HCT116 (cell line): ENCODE results near the gene ZNF627. TPM values are rescaled to one million over a fixed set of nuclear protein-coding genes. Genes with fewer than 3 reads are reported as not detected.

Experiments
- ATAC-seq: fragments of 200-7000 bp; cut with Tn5 transposase; 2 replicates; pipeline ENCODE4 v1.9.1; 2020; ENCODE audit warnings: mild to moderate bottlenecking, moderate library complexity
- BruUV-seq: library from RNA; stranded (reverse); fragments of 400-500 nt; replicated peaks from 2 replicates; lab custom pipeline; 2021; lab: Mats Ljungman, UMichigan
- CTCF ChIA-PET: fragments of 300-600 bp; sonication (Branson Sonifier 250); formaldehyde crosslinking; loops from one replicate; lab custom pipeline; 2021; ENCODE audit warnings: antibody characterized with exemption; lab: Charles Lee
- POLR2A ChIA-PET: fragments of 300-600, 350-600 bp; sonication (Branson Sonifier 250); formaldehyde crosslinking; loops from one replicate; lab custom pipeline; 2021; ENCODE audit warnings: antibody characterized with exemption; lab: Charles Lee
- RAD21 ChIA-PET, 2 experiments: fragments of 300-600 bp; sonication (Branson Sonifier 250); formaldehyde crosslinking; loops; one replicate each; lab custom pipeline; 2023; ENCODE audit warnings: low total read pairs in 2 of 2; ENCODE audit not compliant: uncharacterized antibody in 2 of 2, unreplicated experiment in 2 of 2, low non-redundant PET in 1 of 2; lab: Charles Lee
- DNase-seq: peaks from one replicate; pipeline ENCODE4 v3.0.0-alpha.2; 2010; ENCODE audit warnings: low read depth, low spot score
- H2AFZ ChIP-seq: fragments of 200-600 bp; shearing (Covaris generic), sonication (generic); 2 replicates; pipeline ENCODE4 v1.6.1; 2017; ENCODE audit warnings: low read depth, mixed run types, mixed read lengths, antibody characterized with exemption, low read length; ENCODE audit not compliant: poor library complexity, severe bottlenecking
- H3K27ac ChIP-seq: 2 replicates; pipeline ENCODE4 v1.5.1; 2012; ENCODE audit warnings: low read depth, low read length
- H3K27me3 ChIP-seq: fragments of 200-600 bp; sonication (generic); 2 replicates; pipeline ENCODE4 v1.6.1; 2016; ENCODE audit warnings: mixed run types, low read length, mixed read lengths; ENCODE audit not compliant: insufficient read depth
- H3K36me3 ChIP-seq, 2 experiments: fragments of 200-500 bp in 1 of 2; fragments of 200-600 bp in 1 of 2; sonication (Bioruptor generic) in 1 of 2; sonication (generic) in 1 of 2; 2 replicates each; pipeline versions ENCODE4 v1.5.1 to v1.6.1; 2014 to 2016; ENCODE audit warnings: low read length in 2 of 2, inconsistent platforms in 1 of 2, mixed read lengths in 1 of 2, mixed run types in 1 of 2; ENCODE audit not compliant: insufficient read depth in 2 of 2, control insufficient read depth in 1 of 2
- H3K4me1 ChIP-seq, 2 experiments: fragments of 200-600 bp in 1 of 2; sonication (generic) in 1 of 2; 2 replicates each; pipeline versions ENCODE4 v1.5.1 to v1.6.1; 2012 to 2017; ENCODE audit warnings: low read length in 2 of 2, inconsistent platforms in 1 of 2, mild to moderate bottlenecking in 1 of 2, mixed read lengths in 1 of 2, mixed run types in 1 of 2, moderate library complexity in 1 of 2; ENCODE audit not compliant: insufficient read depth in 2 of 2, control insufficient read depth in 1 of 2
- H3K4me2 ChIP-seq: fragments of 200-600 bp; sonication (generic); 2 replicates; pipeline ENCODE4 v1.6.1; 2017; ENCODE audit warnings: mixed run types, low read length, mixed read lengths
- H3K4me3 ChIP-seq, 2 experiments: fragments of 200-600 bp in 1 of 2; sonication (generic) in 1 of 2; replicated peaks in 1 of 2; 2 replicates each; pipeline ENCODE4 v1.5.1; 2011 to 2016; ENCODE audit warnings: low read length in 2 of 2, control low read depth in 1 of 2, low read depth in 1 of 2, mild to moderate bottlenecking in 1 of 2, mixed read lengths in 1 of 2, mixed run types in 1 of 2
- H3K79me2 ChIP-seq: fragments of 200-600 bp; sonication (generic); 2 replicates; pipeline ENCODE4 v1.6.1; 2017; ENCODE audit warnings: mild to moderate bottlenecking, mixed run types, low read length, moderate library complexity, mixed read lengths; ENCODE audit not compliant: insufficient read depth
- H3K9ac ChIP-seq: fragments of 200-600 bp; sonication (generic); 2 replicates; pipeline ENCODE4 v1.6.1; 2016; ENCODE audit warnings: low read length, mixed read lengths
- H3K9me2 ChIP-seq: fragments of 200-600 bp; sonication (generic), shearing (Covaris generic); 2 replicates; pipeline ENCODE4 v1.6.1; 2017; ENCODE audit warnings: mixed run types, mild to moderate bottlenecking, moderate library complexity; ENCODE audit not compliant: insufficient read depth
- H3K9me3 ChIP-seq, 2 experiments: fragments of 200-500 bp in 1 of 2; fragments of 200-600 bp in 1 of 2; sonication (Bioruptor generic) in 1 of 2; sonication (generic) in 1 of 2; 2 replicates each; pipeline ENCODE4 v1.6.1; 2014 to 2017; ENCODE audit warnings: low read length in 2 of 2, mixed read lengths in 2 of 2, inconsistent platforms in 1 of 2, low read depth in 1 of 2, mild to moderate bottlenecking in 1 of 2, mixed run types in 1 of 2, moderate library complexity in 1 of 2; ENCODE audit not compliant: control insufficient read depth in 1 of 2, insufficient read depth in 1 of 2
- H4K20me1 ChIP-seq: fragments of 200-600 bp; sonication (generic), shearing (Covaris generic); 2 replicates; pipeline ENCODE4 v1.6.1; 2017; ENCODE audit warnings: mixed run types, mild to moderate bottlenecking, moderate library complexity; ENCODE audit not compliant: insufficient read depth
- CEBPB ChIP-seq: IDR thresholded peaks from 2 replicates; pipeline ENCODE4 v1.6.1; 2012; ENCODE audit warnings: low read depth
- CTCF ChIP-seq, 3 experiments: fragments of 200-600 bp in 1 of 3; sonication (generic) in 1 of 3; IDR thresholded peaks in 2 of 3; conservative IDR thresholded peaks in 1 of 3; 2 replicates each; pipeline ENCODE4 v1.5.1; 2012 to 2017; ENCODE audit warnings: low read depth in 2 of 3, low read length in 2 of 3, antibody characterized with exemption in 1 of 3, borderline replicate concordance in 1 of 3, control low read depth in 1 of 3, mild to moderate bottlenecking in 1 of 3, mixed read lengths in 1 of 3, mixed run types in 1 of 3, moderate library complexity in 1 of 3; ENCODE audit not compliant: insufficient read depth in 1 of 3
- EGR1 ChIP-seq: IDR thresholded peaks from 2 replicates; pipeline ENCODE4 v1.6.1; 2012; ENCODE audit warnings: low read depth
- EZH2 ChIP-seq: fragments of 200-600 bp; sonication (generic); IDR thresholded peaks from 2 replicates; pipeline ENCODE4 v1.6.1; 2017; ENCODE audit warnings: antibody characterized with exemption, mixed run types
- EZH2phosphoT487 ChIP-seq: fragments of 200-600 bp; IDR thresholded peaks from 2 replicates; pipeline ENCODE4 v1.6.1; 2018; ENCODE audit warnings: antibody characterized with exemption, borderline replicate concordance
- FOSL1 ChIP-seq: IDR thresholded peaks from 2 replicates; pipeline ENCODE4 v1.6.1; 2012; ENCODE audit warnings: low read depth
- JUND ChIP-seq: IDR thresholded peaks from 2 replicates; pipeline ENCODE4 v1.6.1; 2012
- SIN3A ChIP-seq: IDR thresholded peaks from 2 replicates; pipeline ENCODE4 v1.6.1; 2012; ENCODE audit warnings: low read depth
- SP1 ChIP-seq: IDR thresholded peaks from 2 replicates; pipeline ENCODE4 v1.6.1; 2012; ENCODE audit warnings: low read depth
- SRF ChIP-seq: IDR thresholded peaks from 2 replicates; pipeline ENCODE4 v1.6.1; 2012; ENCODE audit warnings: low read depth
- YY1 ChIP-seq: IDR thresholded peaks from 2 replicates; pipeline ENCODE4 v1.6.1; 2011; ENCODE audit warnings: low read length, low read depth, moderate library complexity, mild to moderate bottlenecking; ENCODE audit not compliant: insufficient replicate concordance; ENCODE audit errors: extremely low read depth
- ZFX ChIP-seq: fragments of 450-650 bp; IDR thresholded peaks from 2 replicates; pipeline ENCODE4 v1.6.1; 2017
- intact Hi-C: fragments of 100-400 bp; cut with micrococcal nuclease; formaldehyde crosslinking; loops from 2 replicates; pipeline ENCODE4 v1.10.0; 2022
- total RNA-seq: library from RNA; stranded (reverse); gene quantifications from one replicate; pipeline ENCODE4 v1.2.1, GENCODE V29; 2021; ENCODE audit not compliant: unreplicated experiment
- TF ChIP-seq, protein P1 (sequence below): IDR thresholded peaks from 2 replicates; pipeline ENCODE4 v1.6.1; 2012
- TF ChIP-seq, protein P2 (sequence below): IDR thresholded peaks from 2 replicates; pipeline ENCODE4 v1.6.1; 2012
- TF ChIP-seq, protein P3 (sequence below): IDR thresholded peaks from 2 replicates; pipeline ENCODE4 v1.6.1; 2012; ENCODE audit warnings: low read depth

The ZNF627 gene
- total RNA-seq, 1 experiment from 2014 or later = 14.8 TPM

DNA sequence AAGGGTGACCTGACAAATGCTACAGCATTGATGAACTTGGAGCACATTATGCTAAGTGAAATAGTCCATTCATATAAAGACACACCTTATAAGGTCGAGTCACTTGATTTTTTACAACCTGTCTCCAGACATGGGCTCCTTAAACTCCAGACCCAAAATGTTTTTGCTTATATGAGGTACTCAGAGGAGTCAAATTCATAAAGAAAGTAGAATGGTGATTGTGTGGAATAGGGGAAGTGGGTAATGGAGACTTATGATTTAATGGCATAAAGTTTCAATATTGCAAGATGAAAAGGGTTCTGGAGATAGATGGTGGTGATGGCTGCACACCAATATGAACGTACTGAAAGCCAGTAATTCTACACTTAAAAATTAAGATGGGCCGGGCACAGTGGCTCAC, 59.3 kb downstream of the ZNF627 start:
- H3K27ac ChIP-seq = no peak overlapping the region
- RAD21 ChIA-PET = no interaction called here
- H3K27me3 ChIP-seq = no peaks in the 10 kb centered on the region
- DNase-seq (no peak), ATAC-seq (no peak)
- CTCF ChIA-PET = no interaction called here
- TF ChIP-seq YY1 = no peak
- TF ChIP-seq ZFX = no peak
- no peak for TF ChIP-seq EZH2
- no peak for TF ChIP-seq SP1
- TF ChIP-seq, protein P1, sequence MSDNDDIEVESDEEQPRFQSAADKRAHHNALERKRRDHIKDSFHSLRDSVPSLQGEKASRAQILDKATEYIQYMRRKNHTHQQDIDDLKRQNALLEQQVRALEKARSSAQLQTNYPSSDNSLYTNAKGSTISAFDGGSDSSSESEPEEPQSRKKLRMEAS = no peak
- no peak for TF ChIP-seq CEBPB
- TF ChIP-seq, protein P2, sequence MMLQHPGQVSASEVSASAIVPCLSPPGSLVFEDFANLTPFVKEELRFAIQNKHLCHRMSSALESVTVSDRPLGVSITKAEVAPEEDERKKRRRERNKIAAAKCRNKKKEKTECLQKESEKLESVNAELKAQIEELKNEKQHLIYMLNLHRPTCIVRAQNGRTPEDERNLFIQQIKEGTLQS = no peak
- no peak for TF ChIP-seq EGR1
- no peak for TF ChIP-seq FOSL1
- no peak for TF ChIP-seq JUND
- TF ChIP-seq CTCF (IDR thresholded peaks at IDR 0.05 in 2 of 3, conservative IDR thresholded peaks at IDR 0.05 in 1 of 3; ENCODE audit: borderline replicate concordance in 1 of 3, insufficient read depth in 1 of 3, low read depth in 2 of 3, low read length in 2 of 3) = no peak
- TF ChIP-seq SIN3A = no peak
- TF ChIP-seq, protein P3, sequence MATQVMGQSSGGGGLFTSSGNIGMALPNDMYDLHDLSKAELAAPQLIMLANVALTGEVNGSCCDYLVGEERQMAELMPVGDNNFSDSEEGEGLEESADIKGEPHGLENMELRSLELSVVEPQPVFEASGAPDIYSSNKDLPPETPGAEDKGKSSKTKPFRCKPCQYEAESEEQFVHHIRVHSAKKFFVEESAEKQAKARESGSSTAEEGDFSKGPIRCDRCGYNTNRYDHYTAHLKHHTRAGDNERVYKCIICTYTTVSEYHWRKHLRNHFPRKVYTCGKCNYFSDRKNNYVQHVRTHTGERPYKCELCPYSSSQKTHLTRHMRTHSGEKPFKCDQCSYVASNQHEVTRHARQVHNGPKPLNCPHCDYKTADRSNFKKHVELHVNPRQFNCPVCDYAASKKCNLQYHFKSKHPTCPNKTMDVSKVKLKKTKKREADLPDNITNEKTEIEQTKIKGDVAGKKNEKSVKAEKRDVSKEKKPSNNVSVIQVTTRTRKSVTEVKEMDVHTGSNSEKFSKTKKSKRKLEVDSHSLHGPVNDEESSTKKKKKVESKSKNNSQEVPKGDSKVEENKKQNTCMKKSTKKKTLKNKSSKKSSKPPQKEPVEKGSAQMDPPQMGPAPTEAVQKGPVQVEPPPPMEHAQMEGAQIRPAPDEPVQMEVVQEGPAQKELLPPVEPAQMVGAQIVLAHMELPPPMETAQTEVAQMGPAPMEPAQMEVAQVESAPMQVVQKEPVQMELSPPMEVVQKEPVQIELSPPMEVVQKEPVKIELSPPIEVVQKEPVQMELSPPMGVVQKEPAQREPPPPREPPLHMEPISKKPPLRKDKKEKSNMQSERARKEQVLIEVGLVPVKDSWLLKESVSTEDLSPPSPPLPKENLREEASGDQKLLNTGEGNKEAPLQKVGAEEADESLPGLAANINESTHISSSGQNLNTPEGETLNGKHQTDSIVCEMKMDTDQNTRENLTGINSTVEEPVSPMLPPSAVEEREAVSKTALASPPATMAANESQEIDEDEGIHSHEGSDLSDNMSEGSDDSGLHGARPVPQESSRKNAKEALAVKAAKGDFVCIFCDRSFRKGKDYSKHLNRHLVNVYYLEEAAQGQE = no peak
- no peak for TF ChIP-seq EZH2phosphoT487
- no peak for TF ChIP-seq SRF
- H3K79me2 ChIP-seq = no peaks in the 10 kb centered on the region
- H3K4me2 ChIP-seq = no peak overlapping the region
- POLR2A ChIA-PET = no interaction called here
- H3K9me2 ChIP-seq = no peaks in the 10 kb centered on the region
- H2AFZ ChIP-seq = no peak overlapping the region
- peaks cover 21 to 27% of the 10 kb centered on the region in 2 experiments; a peak in 3 of 4 replicates for H3K9me3 ChIP-seq
- H3K4me1 ChIP-seq = no peaks in the 10 kb centered on the region
- intact Hi-C loops = no loop called here
- peaks cover 3 to 19% of the 10 kb centered on the region in 2 experiments; a peak in 3 of 4 replicates for H3K36me3 ChIP-seq
- H3K9ac ChIP-seq = no peak overlapping the region
- H3K4me3 ChIP-seq = no peak overlapping the region
- no peaks in the 10 kb centered on the region for H4K20me1 ChIP-seq
- BruUV-seq = no TSS peak
